K562 (cell line): ENCODE data around the gene NRSN2. TPM values are rescaled to one million over a fixed set of nuclear protein-coding genes. Genes with fewer than 3 reads are reported as not detected.
A peak's percentile ranks its signal among the peaks of the same experiment; 100 is the strongest.

ENCODE experiments used
- ATAC-seq: fragments of 200-7000 bp; cut with Tn5 transposase; 3 replicates; pipeline ENCODE4 v1.9.1; 2020; ENCODE audit warnings: moderate library complexity
- BruUV-seq: library from RNA; stranded (reverse); fragments of 400-500 nt; replicated peaks from 2 replicates; lab custom pipeline; 2021; lab: Mats Ljungman, UMichigan
- CTCF ChIA-PET: fragments of 300-600 bp; formaldehyde crosslinking; extraction: SDS; loops from one replicate; lab custom pipeline; 2021; ENCODE audit warnings: low intra/inter-chr PET ratio; lab: Yijun Ruan, JAX
- POLR2A ChIA-PET: fragments of 300-600, 350-650 bp; sonication (Branson Sonifier 250); formaldehyde crosslinking; extraction: SDS; loops from one replicate; lab custom pipeline; 2021; ENCODE audit warnings: antibody characterized with exemption, inconsistent platforms; lab: Yijun Ruan, JAX
- DNase-seq, 4 experiments: peaks; one replicate each; pipeline versions ENCODE4 v3.0.0 to v3.0.0-alpha.2; 2011 to 2018; ENCODE audit warnings: low spot score in 3 of 4, mixed read lengths in 3 of 4; ENCODE audit errors: extremely low read depth in 1 of 4
- FAIRE-seq: peaks from 2 replicates; lab custom pipeline; 2011; peaks lifted over from hg19 to GRCh38; lab: Jason Lieb, UNC
- H2AFZ ChIP-seq: 2 replicates; pipeline ENCODE4 v1.6.0; 2011; ENCODE audit warnings: low read depth, low read length, control low read depth, inconsistent platforms
- H3K27ac ChIP-seq: fragments of 200-600 bp; 3 replicates; pipeline ENCODE4 v1.8.0; 2011; ENCODE audit warnings: low read depth, mild to moderate bottlenecking, control low read depth, inconsistent platforms, low read length, moderate library complexity, mixed read lengths; ENCODE audit errors: extremely low read depth
- H3K27me3 ChIP-seq, 2 experiments: fragments of 300-600 bp in 1 of 2; 2 replicates in 1 of 2; 3 replicates in 1 of 2; pipeline versions ENCODE4 v1.6.0 to v1.8.0; 2011; ENCODE audit warnings: inconsistent platforms in 2 of 2, low read length in 2 of 2, mild to moderate bottlenecking in 1 of 2, mixed read lengths in 1 of 2, moderate library complexity in 1 of 2; ENCODE audit not compliant: control insufficient read depth in 2 of 2, insufficient read depth in 2 of 2
- H3K36me3 ChIP-seq: fragments of 300-600 bp; 3 replicates; pipeline ENCODE4 v1.8.0; 2011; ENCODE audit warnings: mild to moderate bottlenecking, low read length, inconsistent platforms; ENCODE audit not compliant: control insufficient read depth, insufficient read depth
- H3K4me1 ChIP-seq, 2 experiments: fragments of 200-600 bp in 1 of 2; replicated peaks in 1 of 2; 2 replicates in 1 of 2; 3 replicates in 1 of 2; pipeline versions ENCODE4 v1.5.1 to v1.8.0; 2011; ENCODE audit warnings: inconsistent platforms in 2 of 2, low read length in 2 of 2, mild to moderate bottlenecking in 1 of 2, mixed read lengths in 1 of 2, moderate library complexity in 1 of 2; ENCODE audit not compliant: control insufficient read depth in 2 of 2, insufficient read depth in 2 of 2
- H3K4me2 ChIP-seq: 2 replicates; pipeline ENCODE4 v1.6.1; 2011; ENCODE audit warnings: low read length, control low read depth, inconsistent platforms, mixed read lengths; ENCODE audit not compliant: insufficient read depth
- H3K4me3 ChIP-seq: fragments of 200-600 bp; sonication (generic), shearing (Covaris generic); 2 replicates; pipeline ENCODE4 v1.5.1; 2016; ENCODE audit warnings: control low read depth, inconsistent platforms
- H3K79me2 ChIP-seq: fragments of 200-600 bp; 3 replicates; pipeline ENCODE4 v1.8.0; 2011; ENCODE audit warnings: low read length, inconsistent platforms; ENCODE audit not compliant: control insufficient read depth, insufficient read depth
- H3K9ac ChIP-seq, 2 experiments: 2 replicates each; pipeline versions ENCODE4 v1.6.0 to v1.6.1; 2011; ENCODE audit warnings: low read depth in 2 of 2, low read length in 2 of 2, control low read depth in 1 of 2, inconsistent platforms in 1 of 2, mild to moderate bottlenecking in 1 of 2, mixed read lengths in 1 of 2; ENCODE audit not compliant: insufficient read depth in 1 of 2
- H3K9me1 ChIP-seq: one replicate; pipeline ENCODE4 v1.6.0; 2011; ENCODE audit warnings: inconsistent platforms, mild to moderate bottlenecking, low read length, moderate library complexity; ENCODE audit not compliant: control insufficient read depth, insufficient read depth
- H3K9me3 ChIP-seq: replicated peaks from 2 replicates; pipeline ENCODE4 v1.5.1; 2011; ENCODE audit warnings: low read depth, low read length, inconsistent platforms; ENCODE audit not compliant: control insufficient read depth, insufficient read depth
- H4K20me1 ChIP-seq: replicated peaks from 2 replicates; pipeline ENCODE4 v1.6.1; 2011; ENCODE audit warnings: low read length, inconsistent platforms, mixed read lengths; ENCODE audit not compliant: control insufficient read depth, insufficient read depth
- CREB1 ChIP-seq, 2 experiments: sonication (generic) in 1 of 2; formaldehyde crosslinking in 1 of 2; IDR thresholded peaks; 2 replicates each; pipeline versions ENCODE4 v1.6.1 to v1.8.0; 2012 to 2022; ENCODE audit warnings: inconsistent platforms in 1 of 2, mild to moderate bottlenecking in 1 of 2, missing genetic modification reagents in 1 of 2, moderate library complexity in 1 of 2
- MLLT1 ChIP-seq, 2 experiments: fragments of 450-650 bp; IDR thresholded peaks; 2 replicates each; pipeline ENCODE4 v1.6.1; 2016
- NR1H2 ChIP-seq: sonication (generic); formaldehyde crosslinking; IDR thresholded peaks from 2 replicates; pipeline ENCODE4 v1.4.0; 2020; ENCODE audit warnings: mild to moderate bottlenecking, missing genetic modification reagents
- NRF1 ChIP-seq, 2 experiments: fragments of 450-650 bp; IDR thresholded peaks in 1 of 2; conservative IDR thresholded peaks in 1 of 2; 2 replicates each; pipeline ENCODE4 v1.6.1; 2014; ENCODE audit warnings: mild to moderate bottlenecking in 2 of 2
- RAD51 ChIP-seq: fragments of 450-650 bp; IDR thresholded peaks from 2 replicates; pipeline ENCODE4 v1.7.1; 2016; ENCODE audit warnings: low read depth, mild to moderate bottlenecking, borderline replicate concordance
- RCOR1 ChIP-seq, 2 experiments: IDR thresholded peaks; 2 replicates each; pipeline ENCODE4 v1.6.1; 2012; ENCODE audit warnings: low read depth in 2 of 2, low read length in 2 of 2, borderline replicate concordance in 1 of 2, improper control_type of control experiment in 1 of 2
- SOX6 ChIP-seq: fragments of 450-650 bp; IDR thresholded peaks from 2 replicates; pipeline ENCODE4 v1.6.1; 2014; ENCODE audit warnings: mild to moderate bottlenecking
- VEZF1 ChIP-seq: fragments of 200-800 bp; sonication (Bioruptor generic); IDR thresholded peaks from 2 replicates; pipeline ENCODE4 v1.6.1; 2017; ENCODE audit warnings: missing genetic modification characterization, missing compliant biosample characterization
- ZBTB49 ChIP-seq: sonication (generic); formaldehyde crosslinking; IDR thresholded peaks from 2 replicates; pipeline ENCODE4 v1.8.0; 2022; ENCODE audit warnings: missing genetic modification reagents, mild to moderate bottlenecking, borderline replicate concordance
- ZNF239 ChIP-seq: fragments of 250-450 bp; sonication (Bioruptor Pico); IDR thresholded peaks from 2 replicates; pipeline ENCODE4 v1.4.0; 2020; ENCODE audit warnings: mild to moderate bottlenecking
- ZNF644 ChIP-seq: fragments of 200-800 bp; sonication (Bioruptor generic); IDR thresholded peaks from 2 replicates; pipeline ENCODE4 v1.6.1; 2016; ENCODE audit warnings: low read depth, missing genetic modification characterization, missing compliant biosample characterization
- ZNF780A ChIP-seq: fragments of 250-450 bp; sonication (Bioruptor Pico); IDR thresholded peaks from 2 replicates; pipeline ENCODE4 v1.5.0; 2021; ENCODE audit warnings: mild to moderate bottlenecking
- ZSCAN29 ChIP-seq: fragments of 450-650 bp; IDR thresholded peaks from 2 replicates; pipeline ENCODE4 v1.6.1; 2017
- WGBS: fragments of 100-300 bp; shearing (Covaris generic); methylation state at CpG from one replicate; pipeline ENCODE4 v1.1.6; 2016; ENCODE audit warnings: low coverage, mixed read lengths; ENCODE audit not compliant: insufficient coverage; ENCODE audit errors: missing lambda C conversion rate; 5-methylcytosine and 5-hydroxymethylcytosine counted together
- in situ Hi-C: fragments of 300-500 bp; cut with MboI; formaldehyde crosslinking; loops from 4 replicates; pipeline ENCODE4 v1.15.0; 2018; ENCODE audit warnings: inconsistent platforms, mixed read lengths
- intact Hi-C: fragments of 100-400 bp; cut with micrococcal nuclease; formaldehyde crosslinking; loops from 2 replicates; pipeline ENCODE4 v1.14.2; 2022
- polyA plus RNA-seq, 8 experiments: library from polyadenylated mRNA; depleted of rRNA in 4 of 8; stranded (reverse) in 5 of 8; unstranded in 3 of 8; fragments of >200 nt; fragmentation: Nextera tagmentation in 2 of 8; fragmentation: Illumina TruSeq in 1 of 8; extraction: Ambion mirVana in 2 of 8; extraction: Trizol in 1 of 8; gene quantifications; 2 replicates each; pipeline versions ENCODE4 v1.2.1 to v1.2.3, GENCODE V29; 2011 to 2014; ENCODE audit warnings: inconsistent platforms in 1 of 8, missing spikeins in 1 of 8
- total RNA-seq, 7 experiments: library from RNA; depleted of rRNA in 6 of 7; stranded (reverse); fragments of >200 nt in 6 of 7; fragmentation: Illumina TruSeq in 2 of 7; extraction: Trizol in 2 of 7; gene quantifications; 2 replicates each; pipeline versions ENCODE4 v1.2.1 to v1.2.3, GENCODE V29; 2011 to 2021; ENCODE audit warnings: low replicate concordance in 1 of 7
- TF ChIP-seq, protein P1 (sequence below): sonication (generic); formaldehyde crosslinking; IDR thresholded peaks from 2 replicates; pipeline ENCODE4 v1.9.0; 2022; ENCODE audit warnings: mild to moderate bottlenecking, missing genetic modification reagents

NRSN2 gene
- total and polyA plus RNA-seq, 9 of the 15 experiments (the other 6 are each of a cell fraction or from before 2014, with no cell fraction given), result 7.5 to 29.7 (median 11.1) TPM

DNA sequence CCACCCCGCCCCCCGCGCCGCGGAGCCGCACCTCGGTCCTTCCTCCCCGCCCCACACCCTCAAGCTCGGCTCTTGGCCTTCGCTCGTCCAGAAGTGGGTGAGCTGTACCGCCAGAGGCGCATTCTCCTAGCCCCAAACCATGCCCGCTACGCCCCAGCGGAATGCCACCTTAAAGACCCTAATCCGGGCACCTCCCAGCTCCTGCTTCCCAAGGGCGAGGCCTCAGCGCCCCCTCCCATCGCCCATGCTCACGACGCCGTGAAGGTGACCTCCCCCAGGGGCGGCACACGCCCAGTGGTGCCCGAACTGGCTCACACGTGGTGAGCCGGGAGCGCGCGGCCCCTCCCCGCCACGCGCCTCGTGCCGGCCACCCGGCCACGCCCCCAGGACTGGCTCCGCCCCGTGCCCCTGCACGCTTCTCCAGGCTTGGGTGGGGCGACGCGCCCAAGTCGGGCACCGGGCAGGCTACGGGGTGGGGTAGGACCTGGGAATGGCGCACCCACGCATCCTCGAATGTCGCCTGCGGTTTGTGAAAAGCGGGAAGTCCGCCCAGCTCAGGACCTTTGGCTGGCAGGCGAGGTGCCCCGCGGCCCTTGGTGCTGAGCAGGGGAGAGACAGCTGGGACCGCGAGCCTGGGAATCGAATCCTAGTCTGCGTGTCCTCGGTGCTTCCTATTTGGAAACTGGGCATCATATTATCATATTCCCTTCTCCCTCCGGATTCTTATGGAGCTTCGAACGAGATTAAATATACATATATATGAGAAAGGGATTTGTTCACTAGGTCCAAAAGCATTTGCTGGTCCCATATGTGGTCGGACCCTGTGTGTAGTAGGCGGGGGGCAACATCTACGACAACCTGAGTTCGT, 22.5 kb upstream of the NRSN2 start:
- WGBS, result 0% methylated on average over 36 of the region's 69 CpGs
- in situ Hi-C loops, result no loop called here
- TF ChIP-seq, protein P1, sequence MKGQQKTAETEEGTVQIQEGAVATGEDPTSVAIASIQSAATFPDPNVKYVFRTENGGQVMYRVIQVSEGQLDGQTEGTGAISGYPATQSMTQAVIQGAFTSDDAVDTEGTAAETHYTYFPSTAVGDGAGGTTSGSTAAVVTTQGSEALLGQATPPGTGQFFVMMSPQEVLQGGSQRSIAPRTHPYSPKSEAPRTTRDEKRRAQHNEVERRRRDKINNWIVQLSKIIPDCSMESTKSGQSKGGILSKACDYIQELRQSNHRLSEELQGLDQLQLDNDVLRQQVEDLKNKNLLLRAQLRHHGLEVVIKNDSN (CRISPR knock-in tag), result peak; percentile 87
- TF ChIP-seq MLLT1 (IDR thresholded peaks at IDR 0.05) (no peak), NRF1 (conservative IDR thresholded peaks at IDR 0.05 in 1 of 2, IDR thresholded peaks at IDR 0.05 in 1 of 2) (peak; percentile 41 to 52; a peak in 3 of 4 replicates), SOX6 (peak; percentile 37; the same call in 1 of the 2 replicates), RAD51 (peak; percentile 41), ZNF780A (CRISPR knock-in tag) (no peak), ZNF644 (tag) (no peak), ZBTB49 (0 out of 2 replicates have a peak, but pooled peaks have one; percentile 22), CREB1 (IDR thresholded peaks at IDR 0.05) (peak; percentile 33; the same call in 1 of the 2 replicates), CREB1 (CRISPR knock-in tag; IDR thresholded peaks at IDR 0.05) (peak; percentile 73), NR1H2 (CRISPR knock-in tag) (0 out of 2 replicates have a peak, but pooled peaks have one; percentile 25), VEZF1 (CRISPR knock-in tag) (peak; percentile 69), ZSCAN29 (peak; percentile 25; the same call in 1 of the 2 replicates), ZNF239 (CRISPR knock-in tag) (no peak), RCOR1 (IDR thresholded peaks at IDR 0.05; ENCODE audit: borderline replicate concordance in 1 of 2, low read depth in 2 of 2, low read length in 2 of 2) (no peak)

More for the DNA sequence above, 22.5 kb upstream of the NRSN2 start:
- peak; percentile 42 for FAIRE-seq
- ATAC-seq, result peak; percentile 74
- peaks cover 8 to 49% of the 10 kb centered on the region in 2 experiments; a peak in 4 of 5 replicates for H3K4me1 ChIP-seq
- H2AFZ ChIP-seq, result peak overlapping the region; percentile 93
- no peaks in the 10 kb centered on the region for H3K27me3 ChIP-seq
- peak overlapping the region; percentile 96 for H3K4me2 ChIP-seq
- intact Hi-C loops, result loop anchor here (2.0 kb wide), 2 partner anchors 28 to 58 kb away; partner anchors contain the start of gene ZCCHC3
- peak overlapping the region; percentile 65 for H3K4me3 ChIP-seq
- H3K79me2 ChIP-seq, result peaks cover 40% of the 10 kb centered on the region
- CTCF ChIA-PET, result interaction anchor here (1.3 kb wide), 1 partner anchor 58 kb away, joined by 3 read pairs; no protein-coding TSS in a partner anchor
- H3K36me3 ChIP-seq, result peaks cover 17% of the 10 kb centered on the region; the same call in 2 of the 3 replicates
- POLR2A ChIA-PET, result interaction anchor here (0.6 to 0.9 kb wide), 5 partner anchors 9 to 105 kb away, joined by 3 to 5 read pairs (median 3); no protein-coding TSS in a partner anchor
- peaks cover 6% of the 10 kb centered on the region; the same call in 1 of the 2 replicates for H4K20me1 ChIP-seq
- H3K9ac ChIP-seq, result peak overlapping the region; percentile 70 to 91
- H3K27ac ChIP-seq, result peak overlapping the region; percentile 95
- peak; percentile 78 to 89 (median 80) for DNase-seq
- no peaks in the 10 kb centered on the region for H3K9me3 ChIP-seq
- no peaks in the 10 kb centered on the region for H3K9me1 ChIP-seq
- BruUV-seq, result TSS peak; percentile 92
